HL-60 (cell line): ENCODE results near the gene EFCAB6.

Experiments
- CTCF ChIP-seq: IDR thresholded peaks from one replicate; pipeline ENCODE4 v1.5.1; 2011; ENCODE audit warnings: low read length, control low read depth, inconsistent platforms; ENCODE audit not compliant: insufficient read depth
- GABPA ChIP-seq: IDR thresholded peaks from 2 replicates; pipeline ENCODE4 v1.6.1; 2012; ENCODE audit warnings: low read depth

GRCh38 chr22:43819421-43819921 lies 7.4 kb upstream of the EFCAB6 start:
- TF ChIP-seq CTCF (no peak), GABPA (no peak)
